LoVo (cell line): ENCODE data around the gene GDI2.
"Not testable (repeated sequence)": the region's sequence is repeated elsewhere in the genome, so short reads cannot be mapped to it uniquely, and the experiment has no call there.

Source experiments
- DNase-seq: peaks from one replicate; pipeline ENCODE4 v3.0.0-alpha.2; 2016; ENCODE audit warnings: low spot score

The GDI2 gene

GRCh38 chr10:5813341-5814109 is at the start of gene GDI2:
Gene GDI2 (minus strand): TSS chr10:5813434. CDS start chr10:5813258, 176 bp downstream.
- peak; percentile 97 for DNase-seq

DNA sequence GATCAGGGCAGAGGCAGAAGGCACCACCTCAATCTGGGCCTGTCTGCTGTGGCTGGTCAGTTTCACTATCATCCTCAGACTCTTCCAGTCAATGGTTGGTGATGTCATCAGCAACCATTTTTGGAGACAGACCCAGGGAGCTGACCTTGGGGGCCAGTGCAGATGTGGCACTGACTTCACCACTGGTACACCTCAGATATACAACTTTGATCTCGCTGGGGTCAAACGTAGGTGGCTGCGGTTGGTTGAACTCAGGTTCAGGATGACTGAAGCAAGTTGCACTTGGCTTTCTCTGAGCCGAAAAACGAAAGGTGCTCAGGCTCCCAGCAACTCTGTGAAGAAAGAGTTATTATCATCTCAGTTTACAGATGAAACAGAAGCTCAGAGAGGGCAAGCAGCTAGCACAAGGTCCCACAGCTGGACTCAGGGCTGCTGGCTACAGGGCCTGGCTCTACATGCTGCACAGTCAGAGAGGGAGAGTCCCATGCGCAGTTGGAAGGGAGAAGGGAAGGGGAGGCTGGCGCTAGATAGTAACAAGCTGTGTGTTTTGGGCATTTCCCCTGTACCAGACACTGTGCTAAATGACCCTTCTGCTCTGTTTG is 49.2 kb upstream of the GDI2 start:
- DNase-seq = no peak

GRCh38 chr10:5860066-5860465 is 46.8 kb upstream of the GDI2 start:
- DNase-seq = no peak

- DNase-seq = no peak
Observed at GRCh38 chr10:5858811-5859210, 45.6 kb upstream of the GDI2 start.

GRCh38 chr10:5856701-5857004 is 43.4 kb upstream of the GDI2 start:
- DNase-seq = no peak

DNA sequence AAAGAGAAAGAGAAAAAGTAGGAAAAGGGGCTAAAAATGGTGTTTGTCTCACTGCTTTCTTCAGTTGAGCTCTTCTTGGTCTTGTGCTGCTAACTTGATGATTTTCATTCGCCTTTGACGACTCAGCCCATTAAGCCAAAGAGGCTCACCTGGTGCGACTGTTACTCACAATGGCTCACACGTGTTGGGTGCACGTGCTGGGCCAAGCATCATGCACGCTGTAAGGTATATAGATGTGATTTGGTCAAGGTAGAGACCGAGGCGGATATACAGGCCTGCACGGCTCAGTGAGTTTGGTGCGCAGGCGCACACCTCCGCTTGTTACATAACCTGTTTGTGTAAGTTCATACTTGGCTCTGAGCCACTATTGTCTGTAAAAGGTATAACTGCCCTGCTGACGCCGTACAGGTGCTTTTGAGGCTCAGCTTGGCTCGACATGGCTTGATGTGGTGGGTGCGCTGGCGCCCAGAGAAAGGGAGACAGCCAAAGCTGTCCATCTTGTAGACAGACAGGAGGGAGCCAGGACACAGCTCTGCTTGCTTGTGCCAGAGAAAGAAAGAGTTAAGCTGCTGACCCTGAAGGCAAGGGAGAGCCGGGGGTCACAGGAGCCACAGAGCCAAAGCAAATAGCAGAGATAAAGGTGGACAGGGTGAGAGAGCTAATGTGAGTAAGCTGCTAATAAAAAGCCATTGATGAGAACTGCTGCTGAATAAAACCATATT is 42.9 kb upstream of the GDI2 start:
- no peak for DNase-seq

DNA sequence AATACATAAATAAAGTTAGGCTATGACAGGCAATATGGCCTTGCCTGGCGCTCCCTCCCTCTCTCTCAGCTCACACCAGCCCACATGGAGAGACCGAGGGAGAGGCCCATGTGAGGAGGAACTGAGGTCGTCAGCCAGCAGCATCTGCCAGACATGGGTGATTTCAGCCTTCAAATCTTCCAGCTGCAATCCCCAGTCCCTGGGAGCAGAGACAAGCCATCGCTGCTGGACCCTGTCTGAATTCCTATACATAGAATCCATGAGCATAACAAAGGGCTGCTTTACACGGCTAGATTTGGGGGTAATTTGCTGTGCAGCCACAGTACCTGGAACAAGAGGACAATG is 40.9 kb upstream of the GDI2 start:
- no peak for DNase-seq

GRCh38 chr10:5846667-5847066 is 33.4 kb upstream of the GDI2 start:
- not testable (repeated sequence) for DNase-seq

DNA sequence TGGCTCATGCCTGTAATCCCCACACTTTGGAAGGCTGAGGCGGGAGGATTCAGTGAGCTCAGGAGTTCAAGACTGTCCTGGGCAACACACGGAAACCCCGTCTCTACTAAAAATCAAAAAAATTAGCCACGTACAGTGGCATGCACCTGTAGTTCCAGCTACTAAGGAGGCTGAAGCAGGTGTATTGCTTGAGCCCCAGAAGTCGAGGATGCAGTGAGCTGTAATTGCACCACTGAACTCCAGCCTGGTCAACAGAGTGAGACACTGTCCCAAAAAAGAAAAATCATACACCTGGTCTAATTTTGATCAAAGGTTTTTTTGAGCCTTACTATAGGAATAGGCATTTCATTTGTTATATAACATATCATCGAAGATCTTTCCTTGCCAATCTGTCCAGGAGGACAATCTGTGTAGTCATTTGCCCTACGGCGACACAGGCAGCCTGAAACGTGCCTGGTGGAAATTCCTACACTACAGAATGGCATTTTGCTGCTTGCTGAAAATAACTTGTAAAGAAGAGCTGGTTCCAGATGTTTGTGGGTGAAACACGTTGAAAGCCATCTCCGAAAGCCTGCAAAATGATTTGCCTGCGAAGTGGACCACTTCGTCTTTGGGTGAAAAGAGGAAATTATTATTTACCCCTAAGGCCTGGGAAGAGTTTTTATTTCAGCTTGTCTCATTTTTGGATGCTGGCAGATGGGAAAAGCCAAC is 31.3 kb upstream of the GDI2 start:
- DNase-seq = no peak

DNA sequence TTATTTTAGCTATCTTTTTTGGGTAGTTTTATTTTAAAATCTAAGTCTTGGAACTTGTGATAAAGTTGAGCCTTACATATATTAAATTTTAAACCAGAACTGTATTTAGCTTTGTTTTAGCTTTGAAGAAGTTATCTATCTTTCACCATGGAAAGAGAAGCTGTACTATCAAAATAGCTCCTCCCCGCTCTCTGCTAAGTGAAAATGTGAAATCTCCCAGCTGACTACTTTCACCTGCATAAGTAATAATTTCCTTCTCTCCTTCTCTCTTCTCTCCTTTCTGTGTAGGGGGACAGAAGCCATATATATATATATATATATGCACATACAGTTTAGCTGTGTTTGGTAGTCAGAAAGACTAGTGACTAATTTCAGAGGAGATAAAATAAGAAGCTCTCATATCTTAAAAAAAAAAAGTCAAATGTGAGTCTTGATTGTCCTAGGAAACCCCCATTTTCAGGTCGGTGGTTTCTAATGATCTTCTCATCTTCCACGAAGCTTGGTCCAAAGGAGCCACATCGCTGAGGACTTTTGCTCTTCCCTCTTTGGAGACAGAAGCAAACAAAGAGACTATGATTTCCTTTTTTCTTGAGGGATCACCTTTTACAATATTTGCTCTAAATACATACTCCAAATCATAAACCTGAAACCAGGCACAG is 30.6 kb upstream of the GDI2 start:
- DNase-seq = no peak

- no peak for DNase-seq
Observed at GRCh38 chr10:5841965-5842364, 28.7 kb upstream of the GDI2 start.

- no peak for DNase-seq
Observed at GRCh38 chr10:5840314-5841307, 27.4 kb upstream of the GDI2 start.

DNA sequence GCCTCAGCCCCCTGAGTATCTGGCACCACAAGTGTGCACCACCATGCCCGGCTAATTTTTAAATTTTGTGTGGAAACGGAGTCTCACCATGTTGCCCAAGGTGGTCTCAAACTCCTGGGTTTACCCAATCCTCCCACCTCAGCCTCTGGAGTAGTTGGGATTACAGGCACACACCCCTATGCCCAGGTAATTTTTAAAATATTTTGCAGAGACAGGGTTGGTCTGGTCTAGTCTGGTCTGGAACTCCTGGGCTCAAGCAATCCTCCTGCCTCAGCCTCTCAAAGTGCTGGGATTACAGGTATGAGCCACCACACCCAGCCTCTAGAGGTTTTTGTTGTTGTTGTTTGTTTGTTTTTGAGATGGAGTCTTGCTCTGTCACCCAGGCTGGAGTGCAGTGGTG is 22.9 kb upstream of the GDI2 start:
- DNase-seq = not testable (repeated sequence)

- no peak for DNase-seq
Observed at GRCh38 chr10:5835446-5836095, 22.3 kb upstream of the GDI2 start.

DNA sequence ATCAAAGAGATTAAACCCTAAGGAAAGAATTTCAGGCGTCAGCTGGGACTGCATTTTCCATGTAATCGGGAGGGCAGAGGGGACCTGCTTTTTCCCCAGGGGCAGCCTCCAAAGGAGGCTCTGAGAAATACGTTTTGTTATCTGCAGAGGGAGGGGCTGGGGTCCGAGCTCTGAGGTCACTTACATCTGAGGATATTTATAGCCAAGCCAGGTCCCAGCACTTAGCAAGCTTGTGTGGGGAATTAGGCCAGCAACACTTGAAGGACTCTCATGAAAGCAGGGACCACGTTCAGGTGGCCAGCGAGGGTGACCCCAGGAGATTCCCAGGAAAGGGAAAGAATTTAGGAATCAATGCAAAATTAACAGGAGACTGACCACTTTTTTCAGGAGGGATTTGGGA is 20.6 kb upstream of the GDI2 start:
- DNase-seq = no peak

DNA sequence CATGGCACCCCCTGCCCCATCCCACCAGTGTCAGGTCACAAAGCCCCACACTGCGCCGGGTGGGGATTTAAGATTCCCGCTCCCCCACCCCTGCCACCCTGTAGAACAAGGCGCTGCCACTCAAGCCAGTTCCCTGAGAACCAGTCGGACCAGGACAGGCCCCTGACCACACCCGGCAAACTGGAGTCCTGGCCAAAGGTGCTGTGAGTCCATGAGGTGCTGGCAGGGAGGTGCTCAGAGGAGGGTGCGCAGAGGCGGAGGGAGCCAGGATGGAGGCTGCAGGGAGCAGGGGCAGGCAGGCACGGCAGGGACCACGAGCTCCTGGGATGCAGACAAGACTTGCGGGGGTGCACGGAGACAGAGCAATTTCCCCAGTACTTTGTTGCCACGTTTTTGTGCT is 19.7 kb upstream of the GDI2 start:
- DNase-seq = no peak

DNA sequence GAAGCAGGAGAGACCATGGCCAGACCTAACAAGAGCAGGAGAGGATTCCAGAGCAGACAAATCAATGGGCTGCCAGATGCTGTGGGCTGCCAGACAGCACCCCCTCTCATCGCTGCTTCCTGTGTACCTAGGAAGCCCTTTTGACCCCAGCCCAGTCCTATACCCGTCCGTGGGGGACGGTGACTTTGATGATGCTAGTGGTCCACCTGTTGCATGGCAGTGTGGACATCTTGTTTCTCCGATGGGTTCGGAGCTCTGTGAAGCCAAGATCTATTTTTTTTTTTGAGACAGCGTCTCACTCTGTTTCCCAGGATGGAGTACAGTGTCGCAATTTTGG is 18.2 kb upstream of the GDI2 start:
- DNase-seq = no peak

DNA sequence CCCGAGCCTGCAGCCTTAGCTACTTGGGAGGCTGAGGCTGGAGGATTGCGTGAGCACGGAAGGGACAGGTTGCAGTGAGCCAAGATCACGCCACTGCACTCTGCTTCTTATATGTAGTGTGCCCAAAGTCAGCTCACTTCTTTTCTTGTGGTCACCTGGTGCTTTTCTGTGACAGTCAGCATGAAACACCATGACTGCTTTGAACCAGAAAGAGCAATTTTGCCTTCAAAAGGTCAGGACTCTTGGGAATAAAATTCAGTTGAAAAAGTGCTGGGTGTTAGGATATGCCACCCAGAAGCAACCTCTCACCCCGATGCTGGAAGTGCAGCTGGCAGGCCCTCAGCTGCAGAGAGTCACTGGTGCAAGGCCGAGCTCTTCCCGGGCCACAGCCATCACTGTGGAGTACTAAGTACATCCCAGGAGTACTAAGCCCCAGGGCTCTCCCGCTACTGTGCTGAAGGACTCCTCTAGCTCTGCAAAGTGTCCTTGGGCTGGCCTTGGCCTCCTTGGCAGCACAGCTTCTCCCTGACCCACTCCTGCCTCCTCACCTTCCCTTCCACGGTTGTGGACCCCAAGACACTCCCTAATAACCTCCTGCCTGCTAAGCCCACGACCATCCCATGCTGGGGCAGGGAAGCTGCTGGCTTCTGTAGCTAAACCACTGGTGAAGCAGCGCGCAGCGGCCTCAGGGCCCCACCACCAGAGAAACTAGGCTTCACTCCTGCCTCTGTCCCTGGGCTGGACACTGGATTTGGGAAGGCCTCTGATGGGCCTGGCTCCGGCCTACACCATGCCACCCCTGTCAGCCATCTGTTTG is 17.6 kb upstream of the GDI2 start:
- no peak for DNase-seq

GRCh38 chr10:5829267-5829666 is 16.0 kb upstream of the GDI2 start:
- DNase-seq = no peak

- no peak for DNase-seq
Observed at GRCh38 chr10:5828725-5829124, 15.5 kb upstream of the GDI2 start.
